ENCODE measurements around the gene VDAC1.

The VDAC1 gene

DNA sequence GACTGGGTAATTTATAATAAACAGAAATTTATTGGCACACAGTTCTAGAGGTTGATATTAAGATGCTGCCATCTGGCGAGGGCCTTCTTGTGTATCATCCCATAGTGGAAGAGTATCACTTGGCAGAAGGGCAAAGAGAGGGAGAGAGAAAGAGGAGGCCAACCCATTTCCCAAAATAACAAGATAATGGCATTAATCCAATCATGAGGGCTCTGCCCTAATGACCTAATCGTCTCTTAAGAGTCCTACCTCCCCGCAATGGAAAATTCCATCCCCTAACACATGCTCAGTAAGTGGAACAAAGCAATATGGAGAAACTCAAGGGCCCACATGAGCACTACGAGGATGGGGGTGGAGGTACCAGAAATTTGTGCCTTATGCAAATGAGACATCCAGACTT is 17.6 kb upstream of the VDAC1 start:
- DNase-seq, result no peak

DNA sequence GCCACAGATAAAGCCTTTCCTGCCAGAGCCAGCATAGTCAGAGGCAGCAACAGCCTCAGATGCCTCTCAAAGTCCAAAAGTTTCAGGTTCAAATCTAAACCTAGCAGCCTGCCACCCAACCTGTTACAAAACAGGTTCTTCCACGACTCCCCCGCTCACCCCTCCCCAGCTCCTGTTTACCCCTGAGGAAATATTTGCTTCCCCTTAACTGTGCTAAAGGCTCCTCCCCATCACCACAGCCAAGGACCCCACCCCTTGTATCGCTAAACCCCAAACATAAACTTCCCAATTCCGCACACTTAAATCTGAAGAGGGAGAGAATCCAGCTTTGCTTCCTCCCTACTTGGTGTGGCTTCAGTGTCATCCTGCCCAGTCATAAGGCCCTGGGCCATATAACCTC is 15.4 kb upstream of the VDAC1 start:
- no peak for DNase-seq

DNA sequence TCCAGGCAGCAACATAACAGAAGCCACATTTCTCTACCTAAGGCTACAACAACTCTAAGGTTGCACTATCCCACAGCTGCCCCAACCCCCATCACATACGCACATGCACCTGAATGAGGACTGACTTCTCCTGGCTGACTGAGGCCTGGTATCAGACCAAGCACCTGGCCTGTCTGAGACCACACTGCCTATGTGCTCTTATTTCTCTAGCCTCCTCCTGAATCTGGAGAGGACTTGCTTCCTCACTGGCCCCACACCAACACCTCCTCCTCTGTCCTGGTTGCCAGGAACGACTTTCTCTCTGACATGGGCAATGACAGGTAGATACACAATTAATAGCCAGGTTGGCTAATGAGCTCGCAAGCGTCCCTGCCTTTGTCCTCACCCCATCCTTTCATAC is 14.9 kb upstream of the VDAC1 start:
- DNase-seq, result no peak

DNA sequence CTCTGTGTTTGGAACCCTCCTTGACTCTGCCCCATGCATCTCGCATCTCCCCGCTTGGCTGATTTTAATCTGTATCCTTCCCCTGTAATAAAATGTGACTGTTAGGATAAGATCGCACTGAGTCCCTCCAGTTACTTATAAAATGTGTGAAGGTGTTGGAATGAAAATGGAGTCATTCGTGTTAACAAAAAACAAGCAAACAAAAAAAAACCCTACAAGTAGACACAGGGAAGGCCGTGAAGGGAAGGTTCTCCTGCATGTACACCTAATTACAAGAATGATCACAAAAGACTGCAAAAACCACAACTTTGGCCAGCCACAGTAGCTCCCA is 14.2 kb upstream of the VDAC1 start:
- DNase-seq, result no peak

DNA sequence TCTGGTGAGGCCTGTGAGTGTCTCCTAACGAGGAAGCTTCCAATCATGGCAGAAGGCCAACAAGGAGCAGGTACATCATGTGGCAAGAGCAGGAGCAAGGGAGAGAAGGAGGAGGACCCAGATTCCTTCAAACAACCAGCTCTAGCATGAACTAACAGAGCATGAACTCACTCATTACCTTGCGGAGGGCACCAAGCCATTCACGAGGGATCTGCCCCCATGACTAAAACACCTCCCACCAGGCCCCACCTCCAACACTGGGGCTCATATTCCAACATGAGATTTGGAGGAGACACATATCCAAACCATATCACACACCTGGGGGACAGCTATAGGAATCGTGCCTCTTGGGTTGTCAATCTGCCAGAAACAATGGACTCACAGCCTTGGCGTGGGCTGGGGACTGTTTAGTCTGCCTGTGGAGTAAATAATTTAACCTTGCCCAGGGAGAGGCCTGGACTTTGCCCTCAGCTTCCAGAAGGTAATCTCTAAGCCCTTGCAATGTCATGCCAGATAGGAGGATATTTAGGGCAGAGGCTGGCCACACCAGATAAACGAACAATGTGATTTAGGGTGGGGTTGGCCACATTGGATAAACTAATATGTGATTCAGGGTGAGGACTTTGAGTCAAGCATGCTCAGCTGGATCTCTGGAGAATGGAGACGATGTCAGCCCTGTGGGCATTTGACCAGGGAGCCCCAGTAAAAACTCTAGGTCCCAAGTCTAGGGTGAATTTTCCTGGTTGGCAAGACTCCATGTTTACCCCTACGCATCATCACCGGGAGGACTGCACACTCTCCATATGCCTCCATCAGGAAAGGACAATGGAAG is 13.6 kb upstream of the VDAC1 start:
- DNase-seq, result no peak

DNA sequence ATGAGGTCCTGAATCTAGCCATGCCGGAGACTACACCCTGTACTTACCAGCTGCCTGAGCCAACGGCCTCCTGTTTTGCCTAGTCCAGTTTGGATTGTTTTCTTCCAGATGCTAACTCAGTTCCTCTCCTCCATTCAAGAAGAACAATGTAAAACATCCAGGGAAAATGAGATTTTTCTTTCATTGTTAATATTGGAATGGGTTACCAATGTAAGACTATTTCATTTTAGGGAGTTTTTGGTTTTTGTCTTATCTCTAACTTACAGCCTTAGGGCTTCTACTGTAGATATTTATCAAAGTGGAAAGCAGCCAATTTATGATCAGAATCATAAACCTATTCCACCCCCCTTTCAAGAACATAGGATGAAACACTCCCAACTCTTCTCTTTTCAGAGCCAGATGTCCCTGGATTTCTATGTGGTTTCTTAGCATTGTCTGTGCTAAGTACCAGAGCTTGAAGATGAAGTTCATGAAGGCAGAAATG is 3.5 kb upstream of the VDAC1 start:
- no peak for DNase-seq

DNA sequence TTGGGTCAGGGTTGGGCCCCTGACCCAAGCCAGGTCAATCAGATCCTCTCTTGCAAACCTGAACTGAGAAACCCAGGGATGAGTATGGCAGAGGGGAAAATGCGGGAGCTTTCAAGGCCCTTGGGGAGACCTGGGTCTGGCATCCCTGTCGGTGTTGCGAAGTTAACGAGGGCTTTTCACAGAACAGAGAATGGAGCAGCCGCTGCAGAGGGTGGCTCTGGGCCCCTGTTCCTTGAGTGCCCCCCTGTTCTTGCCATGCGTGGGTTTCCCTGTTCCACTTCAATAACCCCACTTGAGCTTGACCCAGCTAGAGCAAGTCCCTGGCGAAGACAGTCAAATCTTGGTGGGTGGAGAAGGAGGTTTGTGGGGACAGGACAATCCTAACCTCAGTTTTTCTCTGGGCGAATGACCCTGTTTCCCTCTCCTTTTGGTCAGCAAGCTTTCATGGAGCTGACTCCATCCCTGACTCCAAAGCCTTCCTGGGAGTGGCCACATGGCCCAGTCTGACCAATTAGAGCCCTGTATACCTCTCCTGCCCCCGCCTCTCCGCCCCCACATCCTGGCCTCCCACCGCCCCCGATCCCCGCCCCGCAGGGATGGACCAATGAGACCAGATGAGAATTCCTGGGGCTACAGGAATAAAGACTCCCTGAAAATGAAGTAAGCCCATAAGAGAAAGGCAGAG is 2.9 kb upstream of the VDAC1 start:
- DNase-seq, result no peak

DNA sequence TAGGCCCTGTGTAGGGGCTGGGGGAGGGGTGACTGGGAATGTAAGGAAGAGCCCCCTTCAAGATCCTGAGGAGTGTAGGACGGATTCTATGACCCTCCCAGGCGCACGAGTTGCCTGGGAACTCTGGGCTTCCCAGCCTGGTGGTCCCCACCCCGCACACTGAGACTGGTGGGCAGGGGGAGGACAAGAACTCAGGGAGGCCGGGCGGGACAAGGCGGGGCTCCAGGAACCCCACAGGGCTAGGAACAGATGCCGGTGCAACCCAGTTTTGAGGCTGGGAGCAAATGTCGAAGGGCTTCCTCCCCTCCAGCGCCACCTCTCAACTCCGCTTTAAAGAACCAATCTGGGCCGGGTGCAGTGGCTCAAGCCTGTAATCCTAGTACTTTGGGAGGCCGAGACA is 1.3 kb upstream of the VDAC1 start:
- no peak for DNase-seq

DNA sequence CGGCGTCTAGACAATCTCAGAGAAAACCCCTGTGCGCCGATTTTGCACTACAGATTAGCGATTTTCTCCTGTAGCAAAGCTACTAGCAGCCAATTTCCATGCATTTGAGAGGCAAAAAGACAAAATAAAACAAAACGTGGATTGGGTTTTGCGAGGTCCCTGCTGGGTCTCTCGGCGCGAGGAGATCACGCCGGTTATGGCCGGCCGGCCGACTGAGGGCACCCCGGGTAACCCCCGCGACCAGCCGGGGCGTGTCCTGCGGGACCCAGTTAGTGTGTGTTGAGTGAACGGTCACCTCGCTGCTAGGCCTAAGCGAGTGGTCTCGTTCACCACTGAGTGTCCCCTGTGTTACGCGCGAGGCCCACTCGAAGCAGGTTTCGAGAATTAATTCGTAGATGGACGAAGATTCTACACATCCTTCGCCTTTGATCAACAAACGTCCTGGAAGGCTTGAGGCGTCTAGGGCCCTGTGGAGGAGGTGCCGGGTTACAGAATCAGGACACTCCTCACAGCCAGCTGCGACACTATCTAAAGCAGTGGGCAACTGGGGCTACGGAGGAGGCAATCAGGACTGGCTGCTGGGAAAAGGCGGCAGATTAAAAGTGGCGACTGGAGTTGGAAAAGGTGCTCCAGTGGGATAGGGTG is 764 bp upstream of the VDAC1 start:
- DNase-seq, result no peak

DNA sequence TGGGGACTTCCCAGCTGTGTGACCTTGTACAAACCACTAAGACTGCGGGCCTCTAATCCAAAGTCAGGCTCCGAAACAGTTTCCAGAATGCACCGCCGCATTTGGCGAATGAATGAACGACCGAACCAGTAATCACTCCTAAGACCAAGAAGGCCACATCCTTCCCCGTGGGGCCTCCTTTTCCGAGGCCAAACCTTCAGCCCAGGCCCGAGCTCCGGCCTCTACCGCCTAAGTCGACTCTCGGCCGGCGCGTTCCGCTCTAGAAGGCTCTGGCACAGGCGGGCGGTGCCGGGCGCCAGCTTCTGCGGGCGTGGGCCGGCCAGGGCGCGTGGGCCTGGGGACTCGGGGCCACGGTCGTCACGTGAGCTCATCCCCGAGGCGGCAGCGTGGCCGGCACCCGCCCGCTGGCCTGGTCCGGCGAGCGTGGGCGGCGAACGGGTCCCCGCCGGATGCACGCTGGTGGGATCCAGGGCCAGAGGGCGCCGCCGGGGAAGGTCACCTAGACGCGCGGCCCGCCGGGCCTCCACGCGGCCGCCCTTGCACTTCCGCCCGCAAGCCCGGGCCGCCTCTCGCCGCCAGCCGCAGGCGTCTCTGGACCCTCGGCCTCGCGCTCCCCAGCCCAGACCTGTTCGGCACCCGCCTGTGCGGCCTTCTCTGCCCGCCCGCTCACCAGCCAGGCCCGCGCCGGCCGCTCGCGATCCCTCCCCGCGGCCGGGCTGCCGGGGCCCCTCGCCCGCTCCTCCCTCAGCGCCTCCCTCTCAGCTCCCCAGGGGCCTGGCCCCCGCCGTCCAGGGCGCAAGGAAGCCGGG is 754 bp downstream of the VDAC1 start:
- peak; percentile 57 for DNase-seq

DNA sequence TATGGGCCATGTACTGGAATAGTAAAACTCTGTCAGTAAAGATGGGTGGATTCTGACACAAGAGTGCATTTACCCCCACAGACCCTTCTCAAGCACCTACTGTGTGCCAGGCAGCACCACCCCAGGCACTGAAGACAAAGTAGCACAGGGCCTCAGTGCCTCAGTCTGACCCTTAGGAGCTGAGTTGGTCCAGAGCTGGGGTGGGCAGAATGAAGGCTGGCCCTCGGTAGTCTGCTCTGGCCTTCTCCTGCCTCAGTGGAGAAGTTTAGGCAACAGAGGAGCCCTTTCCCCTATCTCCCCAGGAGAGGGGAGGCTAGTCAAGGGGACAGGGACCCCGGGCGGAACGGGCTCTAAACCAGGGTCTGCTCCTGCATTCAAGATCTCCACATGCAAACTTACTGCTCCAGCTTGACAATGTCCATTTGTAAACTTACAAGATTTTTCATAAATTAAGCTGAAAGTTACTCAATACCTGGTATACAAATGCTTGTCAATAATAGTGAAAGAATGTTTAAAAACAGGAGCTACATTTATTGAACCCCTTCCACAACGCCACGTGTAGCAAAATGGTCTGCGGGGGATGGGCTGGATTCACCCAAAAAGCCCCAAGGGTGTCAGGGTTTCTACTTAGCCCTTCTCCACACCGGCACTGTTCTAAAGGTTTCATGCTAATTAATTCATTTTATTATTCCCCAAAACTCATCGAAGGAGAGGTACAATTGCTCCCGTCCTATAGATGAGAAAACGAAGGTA is 1.5 kb downstream of the VDAC1 start:
- peak; percentile 51 for DNase-seq

DNA sequence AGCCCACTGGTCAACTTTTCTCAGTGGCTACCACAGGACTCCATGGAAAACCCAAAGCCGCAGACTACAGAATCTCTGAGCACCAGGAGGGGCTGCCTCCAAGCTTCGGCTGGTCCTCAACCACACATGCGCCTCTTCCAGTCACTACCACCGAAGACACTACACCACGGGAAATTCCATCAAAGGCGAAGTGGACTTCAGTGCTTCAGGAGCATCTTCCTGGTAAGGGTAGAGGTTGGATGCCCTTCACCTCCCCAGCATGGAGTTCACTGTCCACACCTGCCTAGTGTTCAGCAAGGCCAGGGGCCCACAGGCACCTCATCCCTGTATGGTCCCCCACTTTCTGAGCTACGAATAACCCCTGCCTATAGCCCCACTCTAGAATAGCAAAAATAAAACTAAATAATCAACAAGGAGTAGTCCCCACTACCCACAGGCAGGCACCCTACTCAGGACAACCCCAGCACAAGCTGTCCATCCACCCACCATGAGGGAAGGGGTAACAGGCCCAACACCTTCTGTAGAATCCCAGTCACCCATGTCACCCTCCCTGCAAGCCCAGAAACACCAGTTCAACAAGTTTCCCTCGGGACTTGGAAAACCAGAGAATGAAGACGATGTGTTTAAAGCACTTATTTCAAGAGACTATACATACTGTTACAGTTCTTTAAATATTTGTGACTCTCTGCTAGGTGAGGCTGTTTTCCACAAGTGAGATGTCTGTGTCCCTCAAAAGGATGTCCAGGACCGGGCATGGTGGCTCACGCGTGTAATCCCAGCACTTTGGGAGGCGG is 2.6 kb downstream of the VDAC1 start:
- no peak for DNase-seq

DNA sequence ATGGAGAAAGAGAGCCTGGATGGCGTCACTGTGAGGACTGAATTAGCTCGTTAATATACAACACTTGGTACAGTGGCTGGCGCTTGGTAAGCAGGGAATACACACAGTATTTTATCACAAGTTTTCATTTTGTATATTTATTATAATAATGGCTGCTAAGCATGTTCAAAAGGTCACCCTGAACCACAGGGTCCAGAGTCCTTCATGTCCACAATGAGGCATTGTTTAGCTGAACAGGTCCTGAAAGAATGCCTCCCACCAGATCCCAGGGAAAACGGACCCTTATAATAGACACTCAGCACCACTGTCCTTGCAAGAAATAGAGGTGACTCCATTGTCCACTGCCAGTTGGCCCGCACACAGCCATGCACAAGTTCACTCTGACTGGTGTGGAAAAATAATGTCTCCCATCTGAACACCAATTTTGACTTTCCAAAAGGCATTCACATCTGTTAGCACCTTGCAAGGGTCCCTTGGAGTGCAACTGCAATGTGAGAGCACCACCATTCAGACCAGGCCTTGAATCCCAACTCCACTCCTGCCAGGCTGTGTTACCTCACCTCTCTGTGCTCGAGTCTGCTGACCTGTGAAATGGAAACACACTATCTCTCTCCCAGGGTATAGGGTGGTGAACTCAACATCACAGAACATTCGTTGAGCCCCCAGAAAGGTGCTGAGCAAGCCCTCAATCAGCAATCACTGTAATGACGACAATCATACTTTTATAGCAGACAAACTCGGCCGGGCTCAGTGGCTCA is 3.9 kb downstream of the VDAC1 start:
- DNase-seq, result no peak

DNA sequence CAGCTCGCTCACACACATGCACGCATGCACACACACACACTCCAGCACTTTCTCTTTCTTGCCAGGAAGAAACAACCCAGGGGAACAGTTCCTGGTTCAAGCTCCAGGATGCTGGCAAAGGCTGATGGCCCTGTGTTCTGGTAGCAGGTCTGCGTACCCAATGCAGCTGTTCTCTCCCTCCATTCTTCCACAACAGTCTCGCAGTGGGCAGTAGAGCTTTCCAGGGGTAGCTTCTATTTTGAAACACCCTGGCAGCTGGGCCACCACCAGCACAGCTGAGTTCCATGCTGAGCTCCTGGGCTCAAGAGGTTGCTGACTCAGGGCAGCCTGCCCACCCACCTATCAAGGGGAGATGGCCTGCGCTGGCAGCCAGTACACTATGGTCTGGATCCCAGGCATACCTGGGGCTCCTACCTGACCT is 4.7 kb downstream of the VDAC1 start:
- no peak for DNase-seq

DNA sequence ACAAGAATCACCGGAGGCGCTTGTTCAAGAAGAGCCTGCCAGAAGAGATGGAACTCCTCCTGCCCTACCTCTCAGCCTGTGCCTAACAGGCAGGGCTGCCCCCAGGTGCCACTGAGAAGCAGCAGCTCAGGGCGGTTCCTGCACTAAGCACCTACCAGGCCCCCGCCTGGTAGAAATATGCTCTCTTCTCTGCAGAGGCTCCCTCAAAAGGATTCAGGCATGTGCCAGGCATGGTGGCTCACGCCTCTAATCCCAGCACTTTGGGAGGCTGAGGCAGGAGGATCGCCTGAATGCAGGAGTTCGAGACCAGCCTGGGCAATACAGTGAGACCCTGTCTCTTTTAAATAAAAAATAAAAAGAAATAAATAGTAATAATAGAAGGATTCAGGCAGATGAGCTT is 6.0 kb downstream of the VDAC1 start:
- DNase-seq, result no peak

DNA sequence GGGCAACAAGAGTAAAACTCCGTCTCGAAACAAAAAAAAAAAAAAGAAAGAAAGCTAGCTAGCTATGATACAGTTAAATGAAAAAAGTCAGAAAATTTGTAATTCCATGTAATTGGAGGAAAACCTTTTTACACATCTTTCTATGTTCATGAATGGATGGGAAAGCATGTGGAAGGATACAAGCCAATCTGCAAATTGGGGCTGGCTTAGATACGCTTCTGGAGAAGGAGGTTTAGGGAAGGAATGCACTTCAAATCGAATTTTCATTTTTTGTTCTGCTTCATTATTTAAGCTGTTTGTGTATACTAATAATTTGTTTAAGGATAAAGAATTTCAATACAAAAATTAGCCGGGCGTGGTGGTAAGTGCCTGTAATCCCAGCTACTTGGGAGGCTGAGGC is 6.7 kb downstream of the VDAC1 start:
- DNase-seq, result no peak

DNA sequence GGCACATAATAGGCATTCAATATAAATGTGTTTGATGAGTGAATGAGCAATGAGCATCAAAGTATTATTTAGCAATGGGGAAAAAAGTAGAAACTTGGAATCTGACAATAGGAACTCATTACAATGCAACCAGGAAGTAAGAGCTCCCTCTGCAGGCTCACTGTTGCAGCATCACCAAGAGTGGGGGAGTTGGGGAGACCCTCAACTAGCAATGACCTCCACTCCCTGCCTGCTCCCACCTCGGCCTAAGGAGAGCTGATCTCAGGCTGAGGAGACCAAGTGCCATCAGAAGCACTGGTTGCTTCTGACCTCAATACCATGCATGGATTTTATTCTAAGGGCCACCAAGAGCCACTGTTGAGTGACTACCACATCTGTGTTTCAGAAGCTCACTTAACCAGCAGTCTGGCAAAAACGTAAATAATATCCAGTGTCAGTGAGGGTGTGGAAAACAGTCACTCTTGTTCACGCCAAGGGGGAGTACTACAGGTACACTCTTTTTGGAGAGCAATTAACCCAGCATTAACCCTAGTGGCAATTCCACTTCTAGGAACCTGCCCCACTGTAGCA is 8.0 kb downstream of the VDAC1 start:
- DNase-seq, result no peak

DNA sequence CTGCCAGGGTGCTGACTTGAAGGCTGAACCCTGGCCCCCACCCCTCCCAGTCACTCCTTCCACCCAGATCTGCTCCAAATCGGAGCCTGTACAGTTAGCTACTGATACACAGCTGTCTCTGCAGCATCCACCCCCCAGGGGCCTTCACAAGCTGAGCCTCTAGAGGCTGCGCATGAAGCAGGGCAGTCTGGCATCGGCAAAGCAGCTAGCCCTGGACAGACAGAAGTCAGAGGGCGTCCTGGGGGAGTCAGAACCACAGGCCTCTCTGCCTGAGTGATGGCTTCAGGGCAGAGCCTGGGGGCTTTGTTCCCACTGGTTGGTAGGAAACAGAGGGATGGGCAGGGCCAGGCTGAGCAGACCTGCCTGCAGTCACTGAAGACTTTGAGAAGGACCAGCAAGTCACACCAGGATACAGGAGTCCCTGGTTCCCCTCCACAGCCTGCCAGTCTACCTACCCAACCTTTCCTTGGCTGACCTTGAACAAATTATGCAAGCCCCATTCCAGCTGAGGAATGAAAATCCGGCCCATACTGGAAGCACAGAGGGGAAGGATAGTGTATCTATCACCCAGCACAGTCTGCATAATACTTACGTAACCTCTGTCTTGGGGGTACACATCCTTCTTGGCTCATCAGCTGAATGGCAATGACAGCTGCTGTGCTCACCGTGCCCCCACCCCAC is 8.8 kb downstream of the VDAC1 start:
- DNase-seq, result no peak

DNA sequence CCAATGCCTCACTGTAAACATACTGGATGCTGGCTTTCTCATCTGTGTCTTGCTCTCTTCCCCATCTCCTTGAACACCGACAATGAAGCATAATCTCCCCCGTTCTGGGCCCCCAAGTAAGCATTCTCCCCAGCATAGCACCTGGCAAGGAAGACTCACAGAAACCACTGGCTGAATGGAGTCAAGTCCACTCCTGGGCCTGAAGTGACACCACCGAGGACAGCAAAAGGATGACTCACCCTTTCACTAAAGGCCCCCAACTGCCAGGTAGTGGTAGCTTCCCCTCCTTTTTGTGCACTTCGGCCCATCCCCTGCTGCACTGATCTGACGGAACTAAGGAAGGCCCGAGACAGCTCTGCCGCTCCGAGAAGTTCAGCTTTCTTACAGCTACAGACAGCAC is 9.4 kb downstream of the VDAC1 start:
- DNase-seq, result no peak

DNA sequence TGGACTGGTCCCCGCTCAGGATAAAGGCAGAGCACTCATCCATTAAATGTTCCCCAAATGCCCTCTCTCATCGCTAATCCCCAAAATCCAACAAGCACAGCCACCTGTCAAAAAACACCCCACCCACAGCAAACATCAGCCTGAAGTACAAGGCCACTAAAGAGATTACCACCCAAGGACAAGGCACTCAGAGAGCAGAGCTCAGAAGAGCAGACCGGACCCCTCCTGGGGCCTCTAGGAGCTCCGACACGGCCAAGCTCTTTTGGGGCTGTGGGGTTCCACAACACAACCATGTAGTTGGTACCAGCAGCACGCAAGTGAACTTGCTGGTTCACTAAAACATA is 9.8 kb downstream of the VDAC1 start:
- DNase-seq, result no peak

Data from stimulated activated naive CD4-positive, alpha-beta T cell treated with Interleukin-2 at 50 U/mL for 16 hours (primary cell).